ENCODE data around the gene SVEP1.

Gene SVEP1

GRCh38 chr9:110528645-110529044 is 50.9 kb downstream of the SVEP1 start:
- DNase-seq (ENCODE audit: low read depth): no peak
- H3K4me3 ChIP-seq (replicated peaks; ENCODE audit: low read depth, low read length): no peak overlapping the region
- TF ChIP-seq CTCF (IDR thresholded peaks at IDR 0.05; ENCODE audit: low read length, missing control alignments): no peak

GRCh38 chr9:110526426-110526825 is 53.1 kb downstream of the SVEP1 start:
- peak; percentile 85 for DNase-seq (ENCODE audit: low read depth)
- no peak overlapping the region for H3K4me3 ChIP-seq (replicated peaks; ENCODE audit: low read depth, low read length)
- TF ChIP-seq CTCF (IDR thresholded peaks at IDR 0.05; ENCODE audit: low read length, missing control alignments): no peak

GRCh38 chr9:110521206-110521605 is 58.3 kb downstream of the SVEP1 start:
- no peak overlapping the region for H3K4me3 ChIP-seq (replicated peaks; ENCODE audit: low read depth, low read length)
- no peak for TF ChIP-seq CTCF (IDR thresholded peaks at IDR 0.05; ENCODE audit: low read length, missing control alignments)
- no peak for DNase-seq (ENCODE audit: low read depth)

DNA sequence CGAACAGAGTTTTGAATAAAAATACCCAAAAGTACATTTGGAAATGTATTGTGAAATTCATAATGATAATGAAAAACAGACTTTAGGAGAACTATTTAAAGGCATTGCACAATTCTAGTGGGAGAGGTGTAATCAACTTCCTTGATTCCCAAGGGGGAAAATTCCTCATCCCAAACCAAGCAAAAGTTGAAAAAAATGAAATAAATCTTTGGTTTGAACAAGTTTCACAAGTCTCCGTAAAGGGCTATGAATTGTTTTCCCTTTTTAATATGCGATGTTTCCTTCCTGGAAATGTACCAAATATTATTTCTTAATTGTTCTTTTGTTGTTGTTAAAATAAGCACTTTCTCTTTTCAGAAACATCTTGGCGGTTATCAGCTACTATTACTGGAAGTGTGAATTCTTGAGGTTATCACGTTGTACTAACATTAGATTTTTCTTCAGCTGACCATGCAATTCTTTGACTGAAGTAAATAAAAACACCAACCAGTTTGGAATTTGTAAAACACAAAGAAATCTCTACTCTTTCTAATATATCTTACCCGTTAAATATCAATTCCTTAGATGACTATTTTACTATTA is 59.3 kb downstream of the SVEP1 start:
- peak; percentile 94 for DNase-seq (ENCODE audit: low read depth)
- H3K4me3 ChIP-seq (replicated peaks; ENCODE audit: low read depth, low read length): peak overlapping the region; percentile 15
- TF ChIP-seq CTCF (IDR thresholded peaks at IDR 0.05; ENCODE audit: low read length, missing control alignments): no peak

- TF ChIP-seq CTCF (IDR thresholded peaks at IDR 0.05; ENCODE audit: low read length, missing control alignments): no peak
- H3K4me3 ChIP-seq (replicated peaks; ENCODE audit: low read depth, low read length): no peak overlapping the region
- DNase-seq (ENCODE audit: low read depth): no peak
Observed at GRCh38 chr9:110517483-110517882, 62.1 kb downstream of the SVEP1 start.

- no peak for DNase-seq (ENCODE audit: low read depth)
- H3K4me3 ChIP-seq (replicated peaks; ENCODE audit: low read depth, low read length): no peak overlapping the region
- no peak for TF ChIP-seq CTCF (IDR thresholded peaks at IDR 0.05; ENCODE audit: low read length, missing control alignments)
Observed at GRCh38 chr9:110514897-110515296, 64.6 kb downstream of the SVEP1 start.

DNA sequence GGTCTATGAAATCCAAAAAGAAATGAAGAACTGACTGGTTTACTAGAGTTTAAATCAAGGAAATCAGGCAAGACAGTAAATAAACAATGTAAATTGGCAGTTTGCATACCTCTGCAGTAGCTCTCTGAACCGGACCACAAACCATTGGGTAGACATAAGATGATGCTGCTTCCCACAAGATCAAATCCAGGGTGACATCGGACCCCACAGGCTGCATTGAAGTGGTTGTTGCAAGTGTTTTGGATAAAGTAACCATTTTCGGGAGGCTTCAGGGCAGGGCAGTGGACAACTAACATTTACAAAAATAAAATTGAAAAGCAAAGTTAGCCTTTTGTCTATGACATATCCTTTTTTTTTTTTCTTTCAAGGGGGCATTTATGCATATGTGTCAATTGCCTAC is 66.7 kb downstream of the SVEP1 start:
- TF ChIP-seq CTCF (IDR thresholded peaks at IDR 0.05; ENCODE audit: low read length, missing control alignments): no peak
- no peak overlapping the region for H3K4me3 ChIP-seq (replicated peaks; ENCODE audit: low read depth, low read length)
- no peak for DNase-seq (ENCODE audit: low read depth)
